22Rv1 (cell line): Measurements from ENCODE around the gene MTOR.

Experiments
- H3K27ac ChIP-seq: fragments of 450-650 bp; 2 replicates; pipeline ENCODE4 v1.5.1; 2017
- ZFX ChIP-seq: fragments of 450-650 bp; IDR thresholded peaks from 2 replicates; pipeline ENCODE4 v1.6.1; 2017; ENCODE audit warnings: antibody characterized with exemption, borderline replicate concordance
- TF ChIP-seq, protein P1 (sequence below): fragments of 450-650 bp; IDR thresholded peaks from 2 replicates; pipeline ENCODE4 v1.5.1; 2017; ENCODE audit warnings: mild to moderate bottlenecking

The MTOR gene

DNA sequence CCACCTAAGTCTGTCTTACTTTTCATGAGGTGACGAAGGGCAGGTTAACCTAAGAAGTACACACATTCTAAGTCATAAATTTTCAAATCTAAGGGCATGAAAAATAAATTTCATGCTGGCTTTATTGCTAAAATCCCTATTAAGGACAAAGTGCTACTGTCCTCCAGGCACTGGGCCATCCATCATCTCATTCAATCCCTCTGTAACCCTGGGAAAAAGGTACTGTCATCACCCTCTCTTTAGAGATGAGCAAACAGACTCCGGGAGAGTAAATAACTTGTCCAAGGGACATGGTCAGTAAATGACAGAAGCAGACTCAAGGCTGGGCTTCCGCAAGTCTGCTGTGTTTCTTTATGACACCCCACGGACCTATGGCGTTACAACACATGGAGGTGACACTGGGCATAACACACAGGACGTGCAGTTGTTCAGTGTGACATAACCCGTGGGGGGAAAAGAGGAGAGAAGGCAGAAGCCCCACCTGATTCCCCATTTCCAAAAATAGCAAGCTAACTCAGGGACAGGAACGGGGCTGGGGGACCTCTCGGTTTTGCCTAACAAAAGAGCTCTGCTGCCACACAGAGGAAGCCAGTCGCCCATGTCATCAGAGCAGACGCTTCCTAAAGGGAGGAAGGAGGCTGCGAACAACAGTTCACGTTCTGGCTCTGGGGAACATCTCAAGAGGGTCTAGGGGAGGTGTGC is 190.0 kb downstream of the MTOR start:
- H3K27ac ChIP-seq, result no peak overlapping the region
- no peak for TF ChIP-seq ZFX

DNA sequence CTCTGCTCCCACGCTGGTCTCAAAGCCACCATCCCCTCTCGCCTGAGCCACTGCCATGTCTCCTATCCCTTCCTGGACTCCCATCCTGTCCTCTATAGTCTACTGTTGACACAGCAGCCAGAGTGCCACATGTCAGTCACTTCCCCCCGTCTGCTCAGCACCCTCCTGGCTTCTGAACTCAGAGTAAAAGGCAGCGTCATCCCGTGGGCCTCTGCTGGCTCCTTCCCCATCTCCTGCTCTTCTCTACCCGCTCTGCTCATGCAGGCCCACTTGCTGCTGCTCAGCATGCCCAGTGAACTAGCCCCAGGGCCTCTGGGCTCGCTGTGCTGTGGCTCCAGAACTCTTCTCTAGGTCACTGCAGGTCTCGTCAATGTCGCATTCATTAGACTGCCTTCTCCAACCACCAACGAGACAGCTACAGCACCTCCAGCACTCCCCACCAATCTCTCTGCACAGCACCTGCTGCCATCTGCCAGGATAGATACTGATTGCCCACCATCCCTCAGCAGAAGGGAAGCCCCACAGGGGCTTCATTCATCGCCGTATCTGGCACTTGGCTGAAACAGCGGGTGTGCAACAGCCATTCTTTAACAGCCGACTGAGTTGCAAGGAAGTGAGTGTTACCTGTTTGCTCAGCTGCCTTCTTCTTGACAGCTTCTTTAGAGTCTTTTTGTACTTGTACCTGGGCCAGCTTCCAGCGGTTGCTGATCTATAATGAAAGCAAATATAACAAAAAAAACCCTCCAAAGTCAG is 190.7 kb downstream of the MTOR start:
- no peak overlapping the region for H3K27ac ChIP-seq
- no peak for TF ChIP-seq ZFX
- TF ChIP-seq, protein P1, sequence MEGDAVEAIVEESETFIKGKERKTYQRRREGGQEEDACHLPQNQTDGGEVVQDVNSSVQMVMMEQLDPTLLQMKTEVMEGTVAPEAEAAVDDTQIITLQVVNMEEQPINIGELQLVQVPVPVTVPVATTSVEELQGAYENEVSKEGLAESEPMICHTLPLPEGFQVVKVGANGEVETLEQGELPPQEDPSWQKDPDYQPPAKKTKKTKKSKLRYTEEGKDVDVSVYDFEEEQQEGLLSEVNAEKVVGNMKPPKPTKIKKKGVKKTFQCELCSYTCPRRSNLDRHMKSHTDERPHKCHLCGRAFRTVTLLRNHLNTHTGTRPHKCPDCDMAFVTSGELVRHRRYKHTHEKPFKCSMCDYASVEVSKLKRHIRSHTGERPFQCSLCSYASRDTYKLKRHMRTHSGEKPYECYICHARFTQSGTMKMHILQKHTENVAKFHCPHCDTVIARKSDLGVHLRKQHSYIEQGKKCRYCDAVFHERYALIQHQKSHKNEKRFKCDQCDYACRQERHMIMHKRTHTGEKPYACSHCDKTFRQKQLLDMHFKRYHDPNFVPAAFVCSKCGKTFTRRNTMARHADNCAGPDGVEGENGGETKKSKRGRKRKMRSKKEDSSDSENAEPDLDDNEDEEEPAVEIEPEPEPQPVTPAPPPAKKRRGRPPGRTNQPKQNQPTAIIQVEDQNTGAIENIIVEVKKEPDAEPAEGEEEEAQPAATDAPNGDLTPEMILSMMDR, result no peak

GRCh38 chr1:11070876-11071275 is 191.5 kb downstream of the MTOR start:
- TF ChIP-seq, protein P1, result no peak
- no peak for TF ChIP-seq ZFX
- H3K27ac ChIP-seq, result no peak overlapping the region

DNA sequence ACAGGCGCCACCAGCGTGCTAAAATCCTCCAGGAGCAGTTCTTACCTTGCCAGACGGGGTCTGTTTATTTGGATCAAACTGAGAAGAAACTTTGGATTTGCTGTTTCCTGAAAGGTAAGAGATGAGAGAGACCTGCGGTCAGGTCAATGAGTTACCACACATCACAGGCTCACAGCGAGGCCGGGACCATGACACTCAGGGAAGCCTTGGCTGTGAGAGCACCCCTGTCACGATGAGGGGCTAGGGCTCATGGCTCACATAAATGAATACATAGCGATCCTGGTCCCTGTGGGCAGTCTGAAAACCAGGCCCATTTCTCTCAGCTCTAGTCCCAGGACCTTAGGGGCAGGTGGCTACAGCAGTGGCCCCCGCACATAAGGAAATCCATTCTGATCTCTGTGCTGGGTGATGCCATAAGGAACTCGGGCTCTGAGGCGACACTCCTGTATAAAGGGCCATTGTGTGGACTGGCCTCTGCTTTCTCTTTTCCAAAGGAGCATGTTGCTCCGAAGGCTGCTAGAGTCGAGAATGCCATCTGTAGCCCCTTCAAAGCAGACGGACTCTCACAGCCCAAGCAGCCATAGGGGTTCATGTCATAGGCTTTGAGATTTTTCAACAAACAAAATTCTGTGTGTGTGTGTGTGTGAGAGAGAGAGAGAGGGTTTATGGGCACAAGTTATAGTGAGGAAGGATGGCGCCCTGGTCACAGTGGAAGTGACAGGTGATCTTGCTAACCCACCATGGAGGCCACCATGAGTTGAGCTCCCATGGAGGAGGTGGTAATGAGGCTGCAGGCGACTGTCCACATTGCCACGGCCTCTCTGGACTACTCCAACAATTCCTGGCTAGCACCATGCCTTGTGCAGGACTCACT is 193.5 kb downstream of the MTOR start:
- no peak overlapping the region for H3K27ac ChIP-seq
- no peak for TF ChIP-seq ZFX
- TF ChIP-seq, protein P1, result no peak

DNA sequence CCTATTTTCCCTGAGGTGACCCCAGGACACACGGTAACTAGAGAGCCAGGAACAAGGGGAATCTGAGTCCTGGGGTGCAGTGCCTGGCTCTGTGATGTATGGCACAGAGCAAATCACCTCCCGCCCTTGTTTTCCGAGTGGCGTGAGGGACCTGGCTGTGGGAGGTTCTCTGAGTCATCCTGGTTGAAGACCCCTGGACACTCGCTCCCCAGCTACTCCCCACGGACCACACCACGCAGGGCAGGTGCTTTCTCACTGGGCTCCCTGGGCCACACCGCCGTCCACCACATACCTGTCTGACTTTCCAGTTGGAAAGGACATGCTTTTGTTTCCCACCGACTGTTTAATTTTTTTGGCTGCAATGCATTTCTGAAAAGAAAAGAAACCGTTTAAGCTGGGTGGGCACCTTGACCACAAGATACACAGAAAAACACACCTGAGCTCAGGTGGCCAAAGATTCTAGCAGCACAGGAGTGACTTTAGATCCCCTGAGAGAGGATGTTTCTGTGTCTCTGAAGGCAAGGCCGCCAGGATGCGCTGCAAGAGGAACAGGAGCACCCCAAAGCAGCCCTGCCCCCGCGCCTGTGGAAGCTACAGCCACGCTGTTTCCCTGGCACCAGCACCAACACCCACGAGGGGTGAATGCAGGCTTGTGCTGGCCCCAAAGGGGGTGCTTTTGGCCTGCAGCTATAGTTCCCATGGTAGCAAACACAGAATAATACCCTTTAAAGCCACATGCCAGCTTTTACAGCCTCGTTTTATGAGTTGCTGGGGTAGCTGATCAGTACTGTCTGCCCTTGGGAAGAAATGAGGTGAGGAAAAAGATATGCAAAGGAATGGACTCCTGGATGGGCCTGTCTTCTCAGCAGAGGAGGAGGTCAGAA is 194.4 kb downstream of the MTOR start:
- TF ChIP-seq ZFX, result no peak
- TF ChIP-seq, protein P1, result no peak
- H3K27ac ChIP-seq, result no peak overlapping the region

- no peak overlapping the region for H3K27ac ChIP-seq
- no peak for TF ChIP-seq ZFX
- TF ChIP-seq, protein P1, result no peak
Observed at GRCh38 chr1:11065796-11066195, 196.6 kb downstream of the MTOR start.

GRCh38 chr1:11064942-11065341 is 197.4 kb downstream of the MTOR start:
- H3K27ac ChIP-seq, result no peak overlapping the region
- no peak for TF ChIP-seq ZFX
- TF ChIP-seq, protein P1, result no peak
